Fibroblast of lung (primary cell): ENCODE results near the gene UST.

Experiments used
- CTCF ChIP-seq, 2 donors: IDR thresholded peaks in 1 of 2; conservative IDR thresholded peaks in 1 of 2; 1 replicate in 1 of 2; 2 replicates in 1 of 2; pipeline ENCODE4 v1.5.1; 2011 to 2012; ENCODE audit warnings: low read length in 2 of 2, control low read depth in 1 of 2, inconsistent platforms in 1 of 2, low read depth in 1 of 2, mild to moderate bottlenecking in 1 of 2
- EZH2 ChIP-seq: IDR thresholded peaks from 2 replicates; pipeline ENCODE4 v1.5.1; 2012; ENCODE audit warnings: low read length, control low read depth, mild to moderate bottlenecking; ENCODE audit errors: missing control alignments

DNA sequence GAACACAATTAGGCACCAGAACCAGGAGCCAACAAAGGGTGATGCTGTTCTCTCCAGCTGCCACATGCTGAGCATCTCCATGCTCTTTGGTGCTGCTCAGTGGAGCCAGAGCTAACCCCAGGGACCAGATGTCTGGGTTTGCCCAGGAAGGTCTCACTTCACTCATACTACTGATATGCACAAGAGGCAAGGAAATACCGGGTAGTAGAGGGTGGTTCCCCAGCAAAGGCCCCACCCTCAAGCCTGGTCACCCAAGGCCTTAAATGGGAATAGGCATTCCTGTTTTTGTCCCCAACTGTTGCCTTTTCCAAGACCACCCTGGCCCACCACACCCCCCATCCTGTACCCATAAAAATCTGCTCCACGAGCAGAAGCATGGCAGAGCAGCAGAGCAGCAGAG is 366.1 kb downstream of the UST start:
- no peak for TF ChIP-seq CTCF (conservative IDR thresholded peaks at IDR 0.05 in 1 of 2, IDR thresholded peaks at IDR 0.05 in 1 of 2; ENCODE audit: low read depth in 1 of 2, low read length in 2 of 2)
- TF ChIP-seq EZH2, result no peak
